OCI-LY3 (cell line): ENCODE results near the gene TMPRSS13.

Experiments
- CTCF ChIP-seq: fragments of 200-600, 300-600 bp; sonication (generic); IDR thresholded peaks from 2 replicates; pipeline ENCODE4 v1.5.1; 2014; ENCODE audit warnings: antibody characterized with exemption, low read length, low read depth
- EZH2phosphoT487 ChIP-seq: fragments of 200-600 bp; shearing (Covaris generic); IDR thresholded peaks from 2 replicates; pipeline ENCODE4 v1.6.1; 2018; ENCODE audit warnings: antibody characterized with exemption, mixed run types, low read depth

GRCh38 chr11:117883063-117883462, 46.1 kb downstream of the TMPRSS13 start:
- TF ChIP-seq CTCF (no peak), EZH2phosphoT487 (no peak)
